ENCODE results near the gene UGCG. TPM values are rescaled to one million over a fixed set of nuclear protein-coding genes. Genes with fewer than 3 reads are reported as not detected.

The UGCG gene
- total and polyA plus RNA-seq, 2 of the 4 experiments (the other 2 are of a cell fraction), result 84.2 to 104 TPM

DNA sequence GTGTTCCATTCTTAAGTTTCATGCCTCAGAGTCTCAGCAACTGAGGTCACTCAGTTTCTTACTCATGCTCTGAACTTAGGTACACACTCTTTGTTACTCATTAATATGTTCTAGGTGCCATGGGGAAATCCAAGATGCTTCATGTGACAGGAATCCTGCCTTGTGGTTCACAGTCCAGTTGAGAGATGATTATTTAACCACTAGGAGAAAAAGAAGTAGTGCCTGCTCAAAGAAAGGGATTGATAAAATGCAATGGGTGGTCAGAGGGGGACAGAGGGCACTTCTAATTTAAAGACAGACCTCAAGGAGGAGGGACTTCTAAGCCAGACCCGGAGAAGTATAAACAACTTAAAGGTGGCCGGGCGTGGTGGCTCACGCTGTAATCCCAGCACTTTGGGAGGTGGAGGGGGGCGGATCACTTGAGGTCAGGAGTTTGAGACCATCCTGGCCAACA is 69.0 kb downstream of the UGCG start (continued):
- TF ChIP-seq MAFK (IDR thresholded peaks at IDR 0.05; ENCODE audit: low read depth, low read length), result no peak

DNA sequence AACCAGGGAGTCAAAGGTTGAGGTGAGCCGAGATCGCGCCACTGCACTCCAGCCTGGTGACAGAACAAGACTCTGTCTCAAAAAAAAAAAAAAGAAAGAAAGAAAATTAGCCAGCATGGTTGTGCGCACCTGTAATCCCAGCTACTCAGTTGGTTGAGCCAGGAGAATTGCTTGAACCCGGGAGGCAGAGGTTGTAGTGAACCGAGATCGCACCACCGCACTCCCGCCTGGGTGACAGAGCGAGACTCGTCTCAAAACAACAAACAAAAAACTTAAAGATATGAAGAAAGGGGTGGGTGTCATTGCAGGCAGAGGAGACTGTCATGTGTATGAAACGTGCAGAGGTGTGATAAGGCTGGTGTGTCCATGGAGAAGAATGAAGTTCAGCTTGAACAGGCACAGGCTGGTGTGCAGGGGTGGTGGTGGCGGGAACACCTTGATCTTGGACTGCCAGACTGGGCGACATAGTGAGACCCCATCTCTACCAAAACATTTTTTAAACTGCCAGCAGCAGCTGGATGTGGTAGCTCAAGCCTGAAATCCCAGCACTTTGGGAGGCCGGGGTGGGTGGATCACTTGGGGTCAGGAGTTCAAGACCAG is 69.6 kb downstream of the UGCG start:
- H2BK120ac ChIP-seq (ENCODE audit: low read depth, low read length), result peak overlapping the region; percentile 88
- H3K27ac ChIP-seq (ENCODE audit: insufficient read depth, low read length), result no peak overlapping the region; the same call in 1 of the 2 replicates
- ChIA-PET POLR2A (ENCODE audit: unreplicated experiment) (interaction anchor here (0.7 kb wide), 1 partner anchor 220 kb away, joined by 9 read pairs; no protein-coding TSS in a partner anchor), CTCF (interaction anchor here (0.5 kb wide), 1 partner anchor 63 kb away, joined by 3 read pairs; no protein-coding TSS in a partner anchor)
- no peak overlapping the region for H3K56ac ChIP-seq (ENCODE audit: extremely low read depth, insufficient read depth, low read length)
- peak overlapping the region; percentile 64 for H2AFZ ChIP-seq (replicated peaks; ENCODE audit: low read length, poor library complexity)
- ATAC-seq (ENCODE audit: low read depth) (no peak), DNase-seq (no peak)
- H3K27me3 ChIP-seq (ENCODE audit: control insufficient read depth, insufficient read depth, low read length), result no peaks in the 10 kb centered on the region
- H2BK20ac ChIP-seq (ENCODE audit: low read depth, low read length), result peak overlapping the region; percentile 94
- no TSS peak for BruUV-seq (replicated peaks)
- no CpG with 5 or more reads among the region's 15 CpGs for WGBS, 2 experiments (ENCODE audit: extremely low coverage in 2 of 2, insufficient read length in 1 of 2)
- H2AK9ac ChIP-seq (replicated peaks; ENCODE audit: low read depth, low read length, poor library complexity), result peak overlapping the region; percentile 67
- H2BK5ac ChIP-seq (ENCODE audit: low read depth, low read length, poor library complexity, severe bottlenecking), result peak overlapping the region; percentile 97
- H3K9me1 ChIP-seq (ENCODE audit: insufficient read depth, low read length), result peaks cover 14% of the 10 kb centered on the region
- H4K8ac ChIP-seq (ENCODE audit: low read depth in 2 of 2, low read length in 2 of 2), result peak overlapping the region; percentile 50 to 77
- H3K4me1 ChIP-seq (ENCODE audit: control insufficient read depth, insufficient read depth, low read length), result peaks cover 10% of the 10 kb centered on the region; the same call in 1 of the 2 replicates
- H4K5ac ChIP-seq (ENCODE audit: low read depth, low read length), result peak overlapping the region; percentile 78; the same call in 1 of the 2 replicates
- TF ChIP-seq MXI1 (IDR thresholded peaks at IDR 0.05; ENCODE audit: borderline replicate concordance, low read depth, low read length), result no peak
- no peak for TF ChIP-seq CEBPB (IDR thresholded peaks at IDR 0.05; ENCODE audit: low read depth, low read length)
- no peak for TF ChIP-seq RCOR1 (IDR thresholded peaks at IDR 0.05; ENCODE audit: insufficient replicate concordance, low read length)
- TF ChIP-seq, protein P1, sequence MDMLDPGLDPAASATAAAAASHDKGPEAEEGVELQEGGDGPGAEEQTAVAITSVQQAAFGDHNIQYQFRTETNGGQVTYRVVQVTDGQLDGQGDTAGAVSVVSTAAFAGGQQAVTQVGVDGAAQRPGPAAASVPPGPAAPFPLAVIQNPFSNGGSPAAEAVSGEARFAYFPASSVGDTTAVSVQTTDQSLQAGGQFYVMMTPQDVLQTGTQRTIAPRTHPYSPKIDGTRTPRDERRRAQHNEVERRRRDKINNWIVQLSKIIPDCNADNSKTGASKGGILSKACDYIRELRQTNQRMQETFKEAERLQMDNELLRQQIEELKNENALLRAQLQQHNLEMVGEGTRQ (IDR thresholded peaks at IDR 0.05; ENCODE audit: low read depth, low read length), result no peak
- no peak for TF ChIP-seq MAFK (IDR thresholded peaks at IDR 0.05; ENCODE audit: low read depth, low read length)
- no peak for TF ChIP-seq CHD1 (IDR thresholded peaks at IDR 0.05; ENCODE audit: low read depth, low read length)
- no peak for TF ChIP-seq MAZ (IDR thresholded peaks at IDR 0.05; ENCODE audit: borderline replicate concordance, low read depth, low read length)
- peak overlapping the region; percentile 81 for H3K14ac ChIP-seq (replicated peaks; ENCODE audit: low read depth, low read length)
- dilution Hi-C loops (cut with HindIII; ENCODE audit: low sequenced_read_pairs, unreplicated experiment) (no loop called here), in situ Hi-C loops (cut with MboI; ENCODE audit: low sequenced_read_pairs) (no loop called here), intact Hi-C loops (cut with micrococcal nuclease) (no loop called here)
- peak overlapping the region; percentile 97 for H2BK15ac ChIP-seq (ENCODE audit: low read depth, low read length)
- peak overlapping the region; percentile 99 for H2AK5ac ChIP-seq (ENCODE audit: low read depth, low read length)
- no peaks in the 10 kb centered on the region for H4K20me1 ChIP-seq (ENCODE audit: insufficient read depth, low read length)
- peak overlapping the region; percentile 76 for H4K91ac ChIP-seq (ENCODE audit: insufficient read depth, low read depth, low read length)
- H3K4ac ChIP-seq (ENCODE audit: low read depth, low read length), result peak overlapping the region; percentile 85
- no peak overlapping the region for H3K9ac ChIP-seq (ENCODE audit: low read depth, low read length)
- no peak overlapping the region for H3K4me2 ChIP-seq (ENCODE audit: low read depth, low read length)
- H3K18ac ChIP-seq (ENCODE audit: low read depth, low read length), result peak overlapping the region; percentile 91; the same call in 1 of the 2 replicates
- H3K36me3 ChIP-seq (ENCODE audit: control insufficient read depth, insufficient read depth, low read length), result no peaks in the 10 kb centered on the region
- H3K79me1 ChIP-seq (ENCODE audit: low read depth in 1 of 2, low read length in 2 of 2), result peaks cover 0 to 8% of the 10 kb centered on the region in 2 experiments; a peak in 2 of 4 replicates
- H3K4me3 ChIP-seq (ENCODE audit: insufficient read depth, low read depth, low read length), result no peak overlapping the region
- no peaks in the 10 kb centered on the region for H3K9me3 ChIP-seq (ENCODE audit: control insufficient read depth, insufficient read depth, low read length)
- H3K23ac ChIP-seq (ENCODE audit: low read depth, low read length), result 0 out of 2 replicates have a peak overlapping the region, but pooled peaks have one; percentile 28
